ENCODE data around the gene C1orf232. TPM values are rescaled to one million over a fixed set of nuclear protein-coding genes. Genes with fewer than 3 reads are reported as not detected.
A peak's percentile ranks its signal among the peaks of the same experiment; 100 is the strongest.

The C1orf232 gene
- total RNA-seq, 1 experiment from 2014 or later: not detected

DNA sequence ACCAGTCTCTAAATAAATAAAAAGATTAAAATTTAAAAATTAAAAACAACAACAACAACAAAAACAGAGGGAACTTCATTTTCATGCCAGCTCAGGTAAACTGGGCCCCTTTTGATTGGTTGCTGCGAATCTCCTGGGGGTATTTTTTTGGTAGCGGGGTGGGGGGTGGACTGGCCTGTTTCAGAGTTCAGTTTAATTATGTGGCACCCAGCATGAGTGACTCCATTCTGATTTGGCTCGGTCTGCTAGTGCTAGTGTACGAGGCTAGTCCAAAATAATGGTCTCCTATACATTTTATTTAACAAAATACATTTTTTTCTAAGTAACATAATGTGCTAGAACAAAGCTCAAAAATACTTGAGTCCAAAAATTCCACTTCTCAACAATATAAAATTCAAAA is 39.0 kb downstream of the C1orf232 start:
- DNase-seq: no peak
- no peak for ATAC-seq
- H3K9me2 ChIP-seq (replicated peaks; ENCODE audit: low read length): no peaks in the 10 kb centered on the region
- POLR2A ChIA-PET (ENCODE audit: unreplicated experiment): no interaction called here
- no peaks in the 10 kb centered on the region for H3K9me3 ChIP-seq (ENCODE audit: low read length)
- TF ChIP-seq, protein P1, sequence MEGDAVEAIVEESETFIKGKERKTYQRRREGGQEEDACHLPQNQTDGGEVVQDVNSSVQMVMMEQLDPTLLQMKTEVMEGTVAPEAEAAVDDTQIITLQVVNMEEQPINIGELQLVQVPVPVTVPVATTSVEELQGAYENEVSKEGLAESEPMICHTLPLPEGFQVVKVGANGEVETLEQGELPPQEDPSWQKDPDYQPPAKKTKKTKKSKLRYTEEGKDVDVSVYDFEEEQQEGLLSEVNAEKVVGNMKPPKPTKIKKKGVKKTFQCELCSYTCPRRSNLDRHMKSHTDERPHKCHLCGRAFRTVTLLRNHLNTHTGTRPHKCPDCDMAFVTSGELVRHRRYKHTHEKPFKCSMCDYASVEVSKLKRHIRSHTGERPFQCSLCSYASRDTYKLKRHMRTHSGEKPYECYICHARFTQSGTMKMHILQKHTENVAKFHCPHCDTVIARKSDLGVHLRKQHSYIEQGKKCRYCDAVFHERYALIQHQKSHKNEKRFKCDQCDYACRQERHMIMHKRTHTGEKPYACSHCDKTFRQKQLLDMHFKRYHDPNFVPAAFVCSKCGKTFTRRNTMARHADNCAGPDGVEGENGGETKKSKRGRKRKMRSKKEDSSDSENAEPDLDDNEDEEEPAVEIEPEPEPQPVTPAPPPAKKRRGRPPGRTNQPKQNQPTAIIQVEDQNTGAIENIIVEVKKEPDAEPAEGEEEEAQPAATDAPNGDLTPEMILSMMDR (conservative IDR thresholded peaks at IDR 0.05; ENCODE audit: low read depth, low read length): no peak
- no TSS peak for BruUV-seq (replicated peaks)
- peaks cover 32% of the 10 kb centered on the region for H3K4me1 ChIP-seq (ENCODE audit: insufficient read depth, low read length)
- H3K79me2 ChIP-seq (ENCODE audit: low read length): peaks cover 12% of the 10 kb centered on the region
- no peak overlapping the region for H3K27ac ChIP-seq (ENCODE audit: low read length)
- intact Hi-C loops (cut with micrococcal nuclease): no loop called here
- no peaks in the 10 kb centered on the region for H4K20me1 ChIP-seq (ENCODE audit: low read length)
- no peak overlapping the region for H2AFZ ChIP-seq (ENCODE audit: low read length)
- H3K4me3 ChIP-seq (ENCODE audit: low read length): no peak overlapping the region
- H3K27me3 ChIP-seq (ENCODE audit: low read length): no peaks in the 10 kb centered on the region
- CTCF ChIA-PET: no interaction called here
- H3K36me3 ChIP-seq (ENCODE audit: low read depth, low read length): no peaks in the 10 kb centered on the region
- H3K4me2 ChIP-seq (ENCODE audit: low read length): no peak overlapping the region
- H3K9ac ChIP-seq (ENCODE audit: low read length): no peak overlapping the region
- peaks cover 4% of the 10 kb centered on the region for H3F3A ChIP-seq (ENCODE audit: low read length, unreplicated experiment)

DNA sequence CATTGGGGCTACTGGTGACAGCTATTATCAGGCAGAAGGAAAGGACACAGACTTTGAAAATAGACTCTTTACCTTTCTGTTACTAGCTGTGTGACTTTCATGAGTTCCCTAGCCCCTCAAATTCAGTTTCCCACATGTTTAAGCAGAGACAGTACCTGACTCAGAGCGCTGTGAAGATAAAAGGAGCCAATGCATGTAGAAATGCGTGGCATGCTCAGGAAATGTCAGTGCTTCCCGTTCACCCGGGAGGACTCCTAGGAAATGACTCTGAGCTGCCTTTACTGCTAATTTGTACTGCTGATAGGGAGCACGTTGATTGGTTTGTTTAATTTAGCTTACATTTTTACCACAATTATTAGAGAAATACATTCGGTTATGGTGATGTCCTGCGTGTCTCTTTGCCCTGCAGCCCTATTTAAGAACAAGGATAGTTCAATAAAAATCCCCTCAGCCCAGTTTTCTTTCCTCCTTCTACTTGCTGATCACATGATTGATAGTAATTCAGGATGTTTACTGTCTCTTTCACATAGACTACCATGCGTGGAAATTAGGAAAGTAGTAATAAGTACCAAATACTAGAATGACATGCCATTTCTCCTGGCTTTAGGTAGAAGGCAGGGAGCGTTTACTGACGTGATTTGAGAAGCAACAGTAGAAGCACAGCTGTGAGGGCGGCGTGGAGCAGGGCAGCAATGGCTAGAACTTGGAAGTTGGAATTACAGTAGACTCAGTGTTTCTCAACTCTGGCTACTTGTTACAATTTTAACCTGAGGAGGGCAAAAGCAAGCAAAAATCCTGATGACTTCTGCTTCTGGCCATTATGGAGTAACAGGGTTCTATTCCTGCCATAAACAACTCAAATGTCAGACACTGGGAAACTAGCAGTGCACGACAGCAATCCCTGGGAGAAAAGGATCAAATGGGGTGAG is 41.3 kb downstream of the C1orf232 start:
- ATAC-seq: no peak
- CTCF ChIA-PET: interaction anchor here (0.7 kb wide), 1 partner anchor 235 kb away, joined by 3 read pairs; no protein-coding TSS in a partner anchor

More for the DNA sequence above, 41.3 kb downstream of the C1orf232 start:
- no peaks in the 10 kb centered on the region for H3K9me3 ChIP-seq (ENCODE audit: low read length)
- no peak for DNase-seq
- no peaks in the 10 kb centered on the region for H3K9me2 ChIP-seq (replicated peaks; ENCODE audit: low read length)
- H3F3A ChIP-seq (ENCODE audit: low read length, unreplicated experiment): peaks cover 7% of the 10 kb centered on the region
- peak overlapping the region; percentile 21; the same call in 1 of the 2 replicates for H3K4me3 ChIP-seq (ENCODE audit: low read length)
- peak overlapping the region; percentile 76 for H3K4me2 ChIP-seq (ENCODE audit: low read length)
- no peaks in the 10 kb centered on the region for H3K27me3 ChIP-seq (ENCODE audit: low read length)
- H3K79me2 ChIP-seq (ENCODE audit: low read length): peaks cover 25% of the 10 kb centered on the region
- no peak overlapping the region for H2AFZ ChIP-seq (ENCODE audit: low read length)
- TF ChIP-seq EZH2phosphoT487 (IDR thresholded peaks at IDR 0.05; ENCODE audit: borderline replicate concordance, low read length): no peak
- TF ChIP-seq, protein P1 (conservative IDR thresholded peaks at IDR 0.05; ENCODE audit: low read depth, low read length): no peak
- H3K36me3 ChIP-seq (ENCODE audit: low read depth, low read length): no peaks in the 10 kb centered on the region
- POLR2A ChIA-PET (ENCODE audit: unreplicated experiment): no interaction called here
- H4K20me1 ChIP-seq (ENCODE audit: low read length): no peaks in the 10 kb centered on the region
- peak overlapping the region; percentile 94 for H3K27ac ChIP-seq (ENCODE audit: low read length)
- no TSS peak for BruUV-seq (replicated peaks)
- peaks cover 54% of the 10 kb centered on the region for H3K4me1 ChIP-seq (ENCODE audit: insufficient read depth, low read length)
- peak overlapping the region; percentile 55 for H3K9ac ChIP-seq (ENCODE audit: low read length)
- intact Hi-C loops (cut with micrococcal nuclease): loop anchor here (2.0 kb wide), 1 partner anchor 17 kb away; no protein-coding TSS in a partner anchor

All from PC-3 (cell line).